ENCODE data around the gene TRAF3. TPM values are rescaled to one million over a fixed set of nuclear protein-coding genes. Genes with fewer than 3 reads are reported as not detected.
A peak's percentile ranks its signal among the peaks of the same experiment; 100 is the strongest.

Gene TRAF3
- total RNA-seq, 1 experiment from 2014 or later, result 37.6 TPM

GRCh38 chr14:102826751-102827675 lies 49.8 kb downstream of the TRAF3 start:
- no peak overlapping the region for H3K27ac ChIP-seq (ENCODE audit: low read length)
- in situ Hi-C loops (cut with HindIII; ENCODE audit: low pct_unique_long_range_greater_than_20kb, low sequenced_read_pairs), result no loop called here
- ATAC-seq (peak; percentile 24; the same call in 1 of the 2 replicates), DNase-seq (ENCODE audit: low read depth, low spot score) (no peak)
- H3K27me3 ChIP-seq (ENCODE audit: control insufficient read depth, insufficient read depth, low read length), result no peaks in the 10 kb centered on the region
- intact Hi-C loops (cut with micrococcal nuclease; ENCODE audit: unreplicated experiment), result no loop called here
- H3K4me1 ChIP-seq (ENCODE audit: control insufficient read depth, insufficient read depth, low read length), result peaks cover 8% of the 10 kb centered on the region
- H3K4me3 ChIP-seq (ENCODE audit: low read depth in 2 of 2, low read length in 2 of 2), result no peak overlapping the region
- no peaks in the 10 kb centered on the region for H3K36me3 ChIP-seq (ENCODE audit: control insufficient read depth, insufficient read depth, low read length)
- ChIA-PET CTCF (no interaction called here), POLR2A (no interaction called here)
- TF ChIP-seq POLR2AphosphoS5 (IDR thresholded peaks at IDR 0.05; ENCODE audit: low read depth, low read length) (no peak), TCF7L2 (IDR thresholded peaks at IDR 0.05; ENCODE audit: low read depth, low read length) (no peak), CTCF (IDR thresholded peaks at IDR 0.05) (no peak), SIN3A (IDR thresholded peaks at IDR 0.05; ENCODE audit: borderline replicate concordance, insufficient read depth, low read depth, low read length) (no peak)
- TF ChIP-seq, protein P1, sequence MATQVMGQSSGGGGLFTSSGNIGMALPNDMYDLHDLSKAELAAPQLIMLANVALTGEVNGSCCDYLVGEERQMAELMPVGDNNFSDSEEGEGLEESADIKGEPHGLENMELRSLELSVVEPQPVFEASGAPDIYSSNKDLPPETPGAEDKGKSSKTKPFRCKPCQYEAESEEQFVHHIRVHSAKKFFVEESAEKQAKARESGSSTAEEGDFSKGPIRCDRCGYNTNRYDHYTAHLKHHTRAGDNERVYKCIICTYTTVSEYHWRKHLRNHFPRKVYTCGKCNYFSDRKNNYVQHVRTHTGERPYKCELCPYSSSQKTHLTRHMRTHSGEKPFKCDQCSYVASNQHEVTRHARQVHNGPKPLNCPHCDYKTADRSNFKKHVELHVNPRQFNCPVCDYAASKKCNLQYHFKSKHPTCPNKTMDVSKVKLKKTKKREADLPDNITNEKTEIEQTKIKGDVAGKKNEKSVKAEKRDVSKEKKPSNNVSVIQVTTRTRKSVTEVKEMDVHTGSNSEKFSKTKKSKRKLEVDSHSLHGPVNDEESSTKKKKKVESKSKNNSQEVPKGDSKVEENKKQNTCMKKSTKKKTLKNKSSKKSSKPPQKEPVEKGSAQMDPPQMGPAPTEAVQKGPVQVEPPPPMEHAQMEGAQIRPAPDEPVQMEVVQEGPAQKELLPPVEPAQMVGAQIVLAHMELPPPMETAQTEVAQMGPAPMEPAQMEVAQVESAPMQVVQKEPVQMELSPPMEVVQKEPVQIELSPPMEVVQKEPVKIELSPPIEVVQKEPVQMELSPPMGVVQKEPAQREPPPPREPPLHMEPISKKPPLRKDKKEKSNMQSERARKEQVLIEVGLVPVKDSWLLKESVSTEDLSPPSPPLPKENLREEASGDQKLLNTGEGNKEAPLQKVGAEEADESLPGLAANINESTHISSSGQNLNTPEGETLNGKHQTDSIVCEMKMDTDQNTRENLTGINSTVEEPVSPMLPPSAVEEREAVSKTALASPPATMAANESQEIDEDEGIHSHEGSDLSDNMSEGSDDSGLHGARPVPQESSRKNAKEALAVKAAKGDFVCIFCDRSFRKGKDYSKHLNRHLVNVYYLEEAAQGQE (IDR thresholded peaks at IDR 0.05; ENCODE audit: insufficient read depth in 1 of 2, low read depth in 2 of 2, low read length in 1 of 2), result no peak
- BruUV-seq (replicated peaks), result no TSS peak
- no peaks in the 10 kb centered on the region for H3K9me3 ChIP-seq (ENCODE audit: control insufficient read depth, insufficient read depth, low read depth, low read length)

DNA sequence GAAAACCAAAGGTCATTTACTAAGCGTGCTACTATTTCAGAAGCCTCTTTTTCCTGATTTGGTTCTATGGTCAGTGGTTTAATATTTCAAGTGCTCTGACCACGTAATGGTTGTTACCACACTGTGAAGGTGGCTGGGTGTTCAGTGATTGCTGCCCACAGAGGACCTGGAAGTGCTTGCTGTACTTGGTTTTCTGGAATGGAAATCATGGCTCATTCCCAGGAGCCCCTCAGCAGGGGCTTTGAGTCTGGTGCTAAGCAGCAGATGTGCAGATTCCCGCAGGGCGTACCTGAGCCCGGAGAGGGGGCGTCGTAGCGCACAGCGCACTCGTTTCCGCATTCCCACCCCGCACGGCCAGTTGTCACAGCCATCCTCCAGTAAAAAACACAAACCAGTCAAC lies 50.5 kb downstream of the TRAF3 start:
- TF ChIP-seq CTCF (IDR thresholded peaks at IDR 0.05), result no peak
- Histone ChIP-seq H3K9me3 (ENCODE audit: control insufficient read depth, insufficient read depth, low read depth, low read length) (no peaks in the 10 kb centered on the region), H3K4me1 (ENCODE audit: control insufficient read depth, insufficient read depth, low read length) (peaks cover 8% of the 10 kb centered on the region), H3K27ac (ENCODE audit: low read length) (no peak overlapping the region), H3K36me3 (ENCODE audit: control insufficient read depth, insufficient read depth, low read length) (no peaks in the 10 kb centered on the region), H3K27me3 (ENCODE audit: control insufficient read depth, insufficient read depth, low read length) (no peaks in the 10 kb centered on the region), H3K4me3 (ENCODE audit: low read depth in 2 of 2, low read length in 2 of 2) (no peak overlapping the region)
- DNase-seq (ENCODE audit: low read depth, low spot score), result no peak
- in situ Hi-C loops (cut with HindIII; ENCODE audit: low pct_unique_long_range_greater_than_20kb, low sequenced_read_pairs) (no loop called here), intact Hi-C loops (cut with micrococcal nuclease; ENCODE audit: unreplicated experiment) (no loop called here)
- POLR2A ChIA-PET, result no interaction called here
- ATAC-seq, result no peak
- no TSS peak for BruUV-seq (replicated peaks)
- CTCF ChIA-PET, result no interaction called here

Data from Panc1 (cell line).